ENCODE results near the gene EVI2A.
"Not testable (repeated sequence)": the region's sequence is repeated elsewhere in the genome, so short reads cannot be mapped to it uniquely, and the experiment has no call there.

EVI2A gene, protein sequence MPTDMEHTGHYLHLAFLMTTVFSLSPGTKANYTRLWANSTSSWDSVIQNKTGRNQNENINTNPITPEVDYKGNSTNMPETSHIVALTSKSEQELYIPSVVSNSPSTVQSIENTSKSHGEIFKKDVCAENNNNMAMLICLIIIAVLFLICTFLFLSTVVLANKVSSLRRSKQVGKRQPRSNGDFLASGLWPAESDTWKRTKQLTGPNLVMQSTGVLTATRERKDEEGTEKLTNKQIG

DNA sequence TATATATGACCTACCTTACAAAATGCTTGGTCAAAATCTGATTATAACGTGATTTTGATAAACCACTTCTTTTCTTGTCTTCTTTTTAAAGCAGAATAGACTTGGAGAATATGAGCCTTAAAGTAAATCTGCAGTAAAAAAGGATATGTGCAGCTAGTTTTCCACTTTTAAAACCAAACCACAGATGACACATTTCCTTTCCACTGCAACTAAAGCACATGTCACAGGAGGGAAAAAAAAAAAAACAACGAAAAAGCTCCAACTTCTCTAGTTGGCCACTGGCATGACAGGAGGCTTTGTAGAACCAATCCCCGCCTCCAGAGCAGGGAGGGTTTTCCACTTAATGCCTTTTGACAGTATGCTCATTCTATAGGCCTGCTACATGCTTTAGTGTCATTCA, at the start of gene EVI2A:
EVI2A (minus strand) TSS at position 142 of the 400 bp plus-strand sequence. CDS start 2,609 bp downstream, outside the sequence.
- no peak for DNase-seq

- DNase-seq: no peak
Observed at GRCh38 chr17:31369266-31369665, 47.8 kb upstream of the EVI2A start.

DNA sequence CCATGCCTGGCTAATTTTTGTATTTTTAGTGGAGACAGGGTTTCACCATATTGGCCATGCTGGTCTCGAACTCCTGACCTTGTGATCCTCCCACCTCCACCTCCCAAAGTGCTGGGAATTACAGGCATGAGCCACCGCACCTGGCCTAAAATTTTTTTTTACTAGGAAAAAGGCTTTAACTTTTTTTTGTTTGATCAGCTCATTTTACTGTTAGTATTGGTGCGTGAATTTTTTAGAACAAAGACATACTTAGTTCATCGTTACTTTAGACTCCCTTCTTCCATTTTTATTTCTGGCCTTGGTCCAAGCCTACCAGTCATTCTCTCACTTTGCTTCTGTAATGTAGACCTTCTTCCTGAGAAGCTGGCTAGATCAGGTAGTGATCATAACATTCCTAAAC, 44.7 kb upstream of the EVI2A start:
- no peak for DNase-seq

DNA sequence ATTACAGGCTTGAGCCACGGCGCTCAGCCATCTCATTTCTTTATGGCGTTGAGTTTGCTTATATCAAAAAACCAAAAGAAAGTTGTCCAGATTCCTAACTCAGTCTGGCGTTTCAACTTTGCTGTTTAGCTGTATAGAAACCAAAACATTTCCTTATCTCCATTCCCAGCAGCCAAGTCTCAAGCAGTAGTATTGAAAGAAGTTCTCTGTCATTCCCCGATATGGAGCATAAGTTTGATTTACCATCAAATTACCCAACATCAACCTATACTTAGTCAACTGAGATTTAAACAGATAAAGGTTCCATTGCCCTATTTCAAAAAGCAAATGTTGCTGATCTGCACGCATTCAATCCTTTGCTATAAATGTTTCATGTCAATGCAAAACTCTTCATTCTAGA, 42.6 kb upstream of the EVI2A start:
- no peak for DNase-seq

DNA sequence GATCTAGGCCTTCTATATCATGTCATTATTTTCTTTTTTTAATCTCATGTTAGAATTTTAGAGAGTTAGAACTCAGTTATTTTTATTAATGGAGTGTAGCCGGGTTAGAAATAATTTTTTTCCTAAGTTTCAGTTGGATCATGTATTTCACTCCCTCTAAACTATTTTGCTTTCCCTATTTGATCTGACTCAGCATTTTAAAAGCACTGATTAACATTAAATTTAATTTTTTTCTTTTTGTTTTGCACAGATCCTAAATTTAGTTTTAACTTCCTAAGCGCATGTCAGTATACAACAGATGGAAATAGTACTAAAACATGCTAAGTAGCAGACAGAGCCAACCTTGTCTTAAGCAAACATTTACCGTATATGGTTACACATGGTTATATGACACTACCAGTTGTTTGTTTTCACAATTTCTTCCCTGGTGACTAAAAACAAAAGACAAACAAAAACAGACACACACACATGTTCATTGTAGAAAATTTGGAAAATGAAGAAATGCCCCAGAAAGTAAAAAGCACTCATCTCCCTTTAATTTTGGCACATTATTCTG, 36.5 kb upstream of the EVI2A start:
- DNase-seq: peak; percentile 83

DNA sequence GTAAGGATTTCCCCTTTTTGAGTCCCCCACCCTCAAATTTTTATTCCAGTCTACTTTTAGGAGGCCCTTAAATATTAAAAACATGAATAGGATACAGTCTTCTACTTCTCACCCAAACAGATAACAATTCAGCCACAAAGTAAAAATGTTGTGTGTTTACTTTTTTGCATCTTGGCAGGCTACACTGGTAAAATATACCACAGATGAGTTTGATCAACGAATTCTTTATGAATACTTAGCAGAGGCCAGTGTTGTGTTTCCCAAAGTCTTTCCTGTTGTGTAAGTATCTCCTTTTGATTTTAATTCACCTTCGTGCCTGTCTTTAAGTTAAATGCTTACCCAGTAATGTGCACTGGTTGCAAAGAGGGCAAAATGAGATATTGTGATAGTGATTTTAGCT, 35.7 kb upstream of the EVI2A start:
- DNase-seq: no peak

GRCh38 chr17:31355935-31356334, 34.5 kb upstream of the EVI2A start:
- no peak for DNase-seq

DNA sequence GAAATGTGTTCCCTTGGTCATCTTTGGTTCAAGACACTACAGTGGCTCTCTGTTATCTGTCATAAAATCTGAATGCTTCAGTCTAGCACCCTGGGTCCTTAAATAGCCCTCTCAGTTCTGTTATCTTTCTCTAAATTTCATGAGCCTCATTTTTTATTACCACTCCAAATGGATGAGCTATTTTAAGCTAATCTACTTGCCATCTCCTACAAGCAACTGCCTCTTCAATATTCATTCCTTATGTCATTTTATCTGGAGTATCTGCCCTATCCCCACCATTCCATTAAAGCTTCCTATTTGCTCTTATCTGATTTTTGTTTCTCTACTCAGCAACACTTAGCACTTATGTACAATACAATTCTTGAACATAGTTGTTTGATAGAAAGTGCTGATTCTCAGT, 28.0 kb upstream of the EVI2A start:
- DNase-seq: no peak

- DNase-seq: not testable (repeated sequence)
Observed at GRCh38 chr17:31345191-31345747, 23.8 kb upstream of the EVI2A start.

GRCh38 chr17:31339906-31340661, 18.7 kb upstream of the EVI2A start:
- DNase-seq: no peak

- DNase-seq: no peak
Observed at GRCh38 chr17:31329221-31329620, 7.8 kb upstream of the EVI2A start.

- DNase-seq: no peak
Observed at GRCh38 chr17:31328160-31328535, 6.7 kb upstream of the EVI2A start.

- DNase-seq: no peak
Observed at GRCh38 chr17:31327534-31328159, 6.2 kb upstream of the EVI2A start.

DNA sequence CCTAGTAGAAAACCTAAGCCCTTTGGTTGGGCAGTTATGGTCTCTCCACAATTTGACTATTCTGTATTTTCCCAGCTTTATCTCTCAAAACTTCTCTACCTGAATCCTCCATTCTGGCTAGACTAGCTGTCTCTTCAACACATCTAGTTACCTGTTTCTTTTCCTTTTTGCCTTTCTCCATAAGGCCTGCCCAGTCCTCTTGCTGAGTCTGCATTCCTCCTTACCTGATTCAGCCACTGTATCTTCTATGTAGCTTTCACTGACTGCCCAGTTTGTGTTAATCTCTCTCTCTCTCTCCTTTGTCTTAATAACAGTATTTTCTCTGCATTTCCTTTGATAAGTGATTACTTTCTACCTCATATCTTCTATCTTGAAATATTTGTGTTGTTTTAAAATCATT, 2.1 kb upstream of the EVI2A start:
- DNase-seq: no peak

DNA sequence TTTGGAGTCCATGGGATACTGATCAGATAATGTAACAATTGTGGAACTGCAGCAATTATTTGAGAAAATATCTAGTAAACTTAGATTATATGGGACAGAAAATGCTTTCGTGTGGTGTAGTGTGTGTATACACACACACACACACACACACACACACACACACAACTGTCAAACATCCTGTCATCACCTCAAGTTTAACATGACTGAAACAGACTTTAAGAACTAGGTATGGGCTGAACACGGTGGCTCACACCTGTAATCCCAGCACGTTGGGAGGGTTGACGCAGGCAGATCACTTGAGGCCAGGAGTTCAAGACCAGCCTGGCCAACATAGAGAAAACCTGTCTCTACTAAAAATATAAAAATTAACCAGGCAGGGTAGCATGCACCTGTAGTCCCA, 544 bp upstream of the EVI2A start:
- no peak for DNase-seq

DNA sequence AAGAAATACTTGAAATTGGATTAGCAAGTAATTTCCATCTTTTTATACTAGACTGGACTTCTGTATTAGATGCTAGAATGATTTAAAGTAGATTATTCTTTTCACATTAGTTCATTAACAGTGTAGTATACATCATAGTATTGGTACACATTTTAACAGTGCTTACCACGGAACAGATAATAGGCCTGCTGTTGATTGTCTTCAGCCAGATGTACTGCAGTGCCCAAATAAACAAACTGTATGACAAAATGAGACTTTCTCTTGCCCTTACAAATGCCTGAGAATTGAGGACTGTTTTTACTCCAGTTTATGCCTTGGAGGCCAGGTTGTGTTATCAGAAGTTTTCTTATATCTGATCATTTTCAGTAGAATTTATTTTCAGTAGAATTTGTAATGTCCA, 631 bp downstream of the EVI2A start:
- DNase-seq: no peak

GRCh38 chr17:31320241-31320640, 1.2 kb downstream of the EVI2A start:
- no peak for DNase-seq

DNA sequence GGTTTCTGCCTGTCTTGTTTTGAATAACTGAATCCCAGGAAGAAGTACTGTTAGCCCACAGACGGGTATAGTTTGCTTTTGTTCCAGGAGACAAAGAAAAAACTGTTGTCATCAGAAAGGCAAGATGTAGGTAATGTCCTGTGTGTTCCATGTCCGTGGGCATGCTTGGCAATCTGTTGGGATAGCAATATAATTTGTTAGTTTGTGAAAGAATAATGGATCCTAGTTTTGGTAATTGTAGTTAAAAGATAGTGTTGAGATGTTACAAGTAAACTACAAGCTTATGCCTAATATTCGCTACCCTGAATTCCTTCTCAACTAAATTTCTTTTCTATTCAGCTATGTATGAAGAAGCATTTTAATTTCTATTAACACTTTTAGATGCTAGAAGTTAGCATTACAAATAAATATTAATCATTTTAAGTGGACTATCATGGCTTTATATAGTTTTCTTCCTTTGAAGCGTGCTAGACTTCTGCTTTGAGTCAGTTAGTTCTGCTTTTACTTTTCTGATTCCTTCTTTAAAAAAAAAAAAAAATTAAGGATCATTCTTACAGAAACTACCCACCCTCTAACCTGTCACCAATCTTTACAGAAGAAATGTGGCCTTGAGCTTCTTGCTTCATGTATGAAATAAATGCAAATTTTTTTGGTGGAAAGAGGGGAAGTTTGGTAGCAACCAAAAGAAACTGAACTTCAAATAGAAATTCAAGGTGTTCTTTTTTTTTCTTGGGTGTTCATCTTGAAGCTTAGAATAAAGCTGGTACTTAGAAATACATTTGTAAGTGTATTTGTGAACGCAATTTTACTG, 2.4 kb downstream of the EVI2A start:
- DNase-seq: no peak

DNA sequence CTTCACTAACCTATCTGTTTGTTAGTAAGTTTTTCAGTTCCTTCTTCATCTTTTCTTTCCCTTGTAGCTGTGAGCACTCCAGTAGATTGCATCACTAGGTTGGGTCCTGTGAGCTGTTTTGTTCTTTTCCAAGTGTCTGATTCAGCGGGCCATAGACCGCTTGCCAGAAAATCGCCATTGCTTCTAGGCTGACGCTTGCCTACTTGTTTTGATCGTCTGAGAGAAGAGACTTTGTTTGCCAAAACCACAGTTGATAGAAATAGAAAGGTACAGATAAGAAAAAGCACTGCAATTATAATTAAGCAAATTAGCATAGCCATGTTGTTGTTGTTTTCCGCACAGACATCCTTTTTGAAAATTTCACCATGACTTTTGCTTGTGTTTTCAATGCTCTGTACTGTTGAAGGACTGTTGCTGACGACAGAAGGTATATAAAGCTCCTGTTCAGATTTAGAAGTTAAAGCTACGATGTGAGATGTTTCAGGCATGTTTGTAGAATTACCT, 3.1 kb downstream of the EVI2A start:
- DNase-seq: no peak

GRCh38 chr17:31314782-31315100, 6.7 kb downstream of the EVI2A start:
- DNase-seq: no peak

DNA sequence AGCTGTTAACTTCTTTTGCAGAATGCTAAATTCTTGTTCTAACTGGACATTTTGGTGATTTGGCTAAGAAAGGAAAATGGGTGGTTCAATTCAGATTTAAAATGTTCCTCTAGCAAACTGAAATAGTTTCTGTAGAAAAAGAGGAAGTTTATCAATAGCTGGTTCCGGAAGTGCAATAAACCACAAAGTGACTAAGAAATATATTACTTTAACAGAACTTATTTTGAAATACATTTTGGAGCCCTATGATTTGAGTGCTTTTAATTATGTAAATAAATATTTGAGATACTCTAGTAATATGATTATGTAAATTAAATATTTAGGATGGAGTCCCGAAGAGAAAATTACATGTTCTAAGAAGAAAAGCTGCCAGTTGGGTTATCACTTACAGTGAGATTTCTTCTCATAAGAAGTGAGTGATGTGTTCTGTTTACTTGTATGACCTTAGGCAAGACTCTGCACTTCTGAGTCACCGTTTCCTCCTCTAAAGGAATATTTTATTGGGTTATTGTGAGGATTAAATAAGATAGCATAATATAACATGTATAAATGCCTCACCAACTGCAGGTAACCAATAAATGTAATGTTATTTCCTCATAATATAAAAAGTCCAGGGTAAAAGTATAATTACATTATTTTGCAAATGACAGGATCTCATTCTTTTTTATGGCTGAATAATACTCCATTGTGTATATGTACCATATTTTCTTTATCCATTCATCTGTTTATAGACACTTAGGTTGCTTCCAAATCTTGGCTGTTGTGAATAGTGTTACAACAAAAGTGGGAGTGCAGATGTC, 7.2 kb downstream of the EVI2A start, which contains the start of gene EVI2B:
EVI2B (minus strand) TSS at position 73 of the 800 bp plus-strand sequence. CDS start 8,445 bp downstream, outside the sequence.
- DNase-seq: no peak

DNA sequence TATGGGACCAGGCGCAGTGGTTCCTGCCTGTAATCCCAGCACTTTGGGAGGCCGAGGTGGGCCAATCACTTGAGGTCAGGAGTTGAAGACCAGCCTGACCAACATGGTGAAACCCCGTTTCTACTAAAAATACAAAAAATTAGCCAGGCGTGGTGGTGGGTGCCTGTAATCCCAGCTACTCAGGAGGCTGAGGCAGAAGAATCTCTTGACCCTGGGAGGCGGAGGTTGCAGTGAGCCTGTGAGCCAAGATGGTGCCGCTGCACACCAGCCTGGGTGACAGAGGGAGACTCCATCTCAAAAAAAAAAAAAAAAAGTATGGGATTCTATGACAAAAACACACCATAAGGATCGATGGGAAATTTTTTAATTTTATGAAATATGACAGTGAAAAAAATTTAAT, 9.2 kb downstream of the EVI2A start:
- not testable (repeated sequence) for DNase-seq
